Activated CD4-positive, alpha-beta T cell treated with anti-CD3 and anti-CD28 coated beads for 48 hours (primary cell): ENCODE data around the gene RDH13.
"Not testable (repeated sequence)": the region's sequence is repeated elsewhere in the genome, so short reads cannot be mapped to it uniquely, and the experiment has no call there.

Experiments used
- DNase-seq: peaks from one replicate; pipeline ENCODE4 v3.0.0-alpha.2; 2020

The RDH13 gene

GRCh38 chr19:55062735-55063491 lies at the start of gene RDH13:
Gene RDH13, minus strand, starts transcription at chr19:55063148. Its CDS starts 116 bp downstream, at chr19:55063032.
- peak; percentile 100 for DNase-seq

- no peak for DNase-seq
Observed at GRCh38 chr19:55112246-55112776, 49.4 kb upstream of the RDH13 start.

- DNase-seq, result no peak
Observed at GRCh38 chr19:55111238-55111831, 48.4 kb upstream of the RDH13 start.

GRCh38 chr19:55109527-55110291 lies 46.8 kb upstream of the RDH13 start:
- no peak for DNase-seq

- DNase-seq, result not testable (repeated sequence)
Observed at GRCh38 chr19:55107252-55107651, 44.3 kb upstream of the RDH13 start.

GRCh38 chr19:55106591-55106990 lies 43.6 kb upstream of the RDH13 start:
- no peak for DNase-seq

GRCh38 chr19:55105237-55105636 lies 42.3 kb upstream of the RDH13 start:
- DNase-seq, result no peak

GRCh38 chr19:55103190-55103589 lies 40.2 kb upstream of the RDH13 start:
- no peak for DNase-seq

GRCh38 chr19:55101261-55101660 lies 38.3 kb upstream of the RDH13 start:
- DNase-seq, result no peak

- no peak for DNase-seq
Observed at GRCh38 chr19:55099557-55100506, 36.9 kb upstream of the RDH13 start.

GRCh38 chr19:55098716-55099556 lies 36.0 kb upstream of the RDH13 start:
- no peak for DNase-seq

GRCh38 chr19:55097864-55098715 lies 35.1 kb upstream of the RDH13 start:
- DNase-seq, result no peak

GRCh38 chr19:55096061-55096701 lies 33.2 kb upstream of the RDH13 start:
- DNase-seq, result no peak

- no peak for DNase-seq
Observed at GRCh38 chr19:55095260-55096060, 32.5 kb upstream of the RDH13 start.

- no peak for DNase-seq
Observed at GRCh38 chr19:55094456-55095259, 31.7 kb upstream of the RDH13 start.

GRCh38 chr19:55092423-55093318 lies 29.7 kb upstream of the RDH13 start:
- DNase-seq, result no peak

GRCh38 chr19:55091955-55092354 lies 29.0 kb upstream of the RDH13 start:
- no peak for DNase-seq
